Stimulated activated CD8-positive, alpha-beta memory T cell treated with anti-CD3 and anti-CD28 coated beads, Interleukin-12 subunit alpha, Interleukin-12 subunit beta, amount 100 ng/mL, for 24 hours (primary cell): Measurements from ENCODE around the gene BIN1.

Source experiments
- DNase-seq: peaks from one replicate; pipeline ENCODE4 v3.0.0-alpha.2; 2020; ENCODE audit errors: extremely low read depth

The BIN1 gene

GRCh38 chr2:127106991-127107621, at the start of gene BIN1:
BIN1 (minus strand) TSS chr2:127107154; CDS start chr2:127106943, 211 bp downstream.
- DNase-seq: peak; percentile 24

- DNase-seq: no peak
These were observed 49.0 kb upstream of the BIN1 start for GRCh38 chr2:127155947-127156346.

- no peak for DNase-seq
These were observed 48.2 kb upstream of the BIN1 start for GRCh38 chr2:127155028-127155581.

GRCh38 chr2:127154396-127154795, 47.4 kb upstream of the BIN1 start:
- no peak for DNase-seq

GRCh38 chr2:127153691-127154158, 46.8 kb upstream of the BIN1 start:
- DNase-seq: no peak

GRCh38 chr2:127150996-127151395, 44.0 kb upstream of the BIN1 start:
- no peak for DNase-seq

GRCh38 chr2:127149384-127149783, 42.4 kb upstream of the BIN1 start:
- DNase-seq: no peak

- no peak for DNase-seq
These were observed 40.0 kb upstream of the BIN1 start for GRCh38 chr2:127146820-127147502.

GRCh38 chr2:127146071-127146725, 39.2 kb upstream of the BIN1 start:
- DNase-seq: no peak

- no peak for DNase-seq
These were observed 38.4 kb upstream of the BIN1 start for GRCh38 chr2:127145280-127145895.

GRCh38 chr2:127143841-127144782, 37.2 kb upstream of the BIN1 start:
- no peak for DNase-seq

GRCh38 chr2:127142663-127143630, 36.0 kb upstream of the BIN1 start:
- DNase-seq: no peak

GRCh38 chr2:127140538-127140937, 33.6 kb upstream of the BIN1 start:
- DNase-seq: no peak

- no peak for DNase-seq
These were observed 32.8 kb upstream of the BIN1 start for GRCh38 chr2:127139766-127140165.

- DNase-seq: no peak
These were observed 31.3 kb upstream of the BIN1 start for GRCh38 chr2:127138281-127138680.

- no peak for DNase-seq
These were observed 30.8 kb upstream of the BIN1 start for GRCh38 chr2:127137741-127138140.

- DNase-seq: no peak
These were observed 30.3 kb upstream of the BIN1 start for GRCh38 chr2:127137225-127137624.

GRCh38 chr2:127134833-127135830, 28.2 kb upstream of the BIN1 start:
- DNase-seq: no peak

- no peak for DNase-seq
These were observed 27.3 kb upstream of the BIN1 start for GRCh38 chr2:127134235-127134634.
